ENCODE results near the gene RXRA. TPM values are rescaled to one million over a fixed set of nuclear protein-coding genes. Genes with fewer than 3 reads are reported as not detected.

The RXRA gene
- total RNA-seq, 1 donor from 2014 or later = 14.0 TPM

- DNase-seq (ENCODE audit: low read depth in 2 of 2) = no peak
Measured at GRCh38 chr9:134322781-134323241, 3.4 kb upstream of the RXRA start.

- DNase-seq (ENCODE audit: low read depth in 2 of 2) = peak in 1 of 2 donors; percentile 44
Measured at GRCh38 chr9:134323741-134324358, 2.4 kb upstream of the RXRA start.

GRCh38 chr9:134324359-134325095 lies 1.7 kb upstream of the RXRA start:
- no peak for DNase-seq (ENCODE audit: low read depth in 2 of 2)

- peak in 1 of 2 donors; percentile 29 for DNase-seq (ENCODE audit: low read depth in 2 of 2)
Measured at GRCh38 chr9:134325096-134325812, 1.0 kb upstream of the RXRA start.

GRCh38 chr9:134326724-134327601 lies 708 bp downstream of the RXRA start:
- DNase-seq (ENCODE audit: low read depth in 2 of 2) = peak in 1 of 2 donors; percentile 47

GRCh38 chr9:134327671-134328231 lies 1.5 kb downstream of the RXRA start:
- no peak for DNase-seq (ENCODE audit: low read depth in 2 of 2)

GRCh38 chr9:134328341-134328840 lies 2.1 kb downstream of the RXRA start:
- no peak for DNase-seq (ENCODE audit: low read depth in 2 of 2)

- peak in 1 of 2 donors; percentile 27 for DNase-seq (ENCODE audit: low read depth in 2 of 2)
Measured at GRCh38 chr9:134328841-134329575, 2.8 kb downstream of the RXRA start.

GRCh38 chr9:134329576-134329855 lies 3.3 kb downstream of the RXRA start:
- DNase-seq (ENCODE audit: low read depth in 2 of 2) = no peak

GRCh38 chr9:134329886-134330285 lies 3.6 kb downstream of the RXRA start:
- no peak for DNase-seq (ENCODE audit: low read depth in 2 of 2)

- DNase-seq (ENCODE audit: low read depth in 2 of 2) = no peak
Measured at GRCh38 chr9:134330590-134330989, 4.3 kb downstream of the RXRA start.

- no peak for DNase-seq (ENCODE audit: low read depth in 2 of 2)
Measured at GRCh38 chr9:134331186-134332025, 5.2 kb downstream of the RXRA start.

- DNase-seq (ENCODE audit: low read depth in 2 of 2) = no peak
Measured at GRCh38 chr9:134332266-134332665, 6.0 kb downstream of the RXRA start.

- DNase-seq (ENCODE audit: low read depth in 2 of 2) = no peak
Measured at GRCh38 chr9:134332841-134333233, 6.6 kb downstream of the RXRA start.

- no peak for DNase-seq (ENCODE audit: low read depth in 2 of 2)
Measured at GRCh38 chr9:134333234-134333873, 7.1 kb downstream of the RXRA start.

- DNase-seq (ENCODE audit: low read depth in 2 of 2) = no peak
Measured at GRCh38 chr9:134333874-134334581, 7.8 kb downstream of the RXRA start.

GRCh38 chr9:134335061-134335460 lies 8.8 kb downstream of the RXRA start:
- DNase-seq (ENCODE audit: low read depth in 2 of 2) = no peak

GRCh38 chr9:134335486-134336220 lies 9.4 kb downstream of the RXRA start:
- DNase-seq (ENCODE audit: low read depth in 2 of 2) = no peak
